Trophoblast cell (in vitro differentiated cells and primary cell): Measurements from ENCODE around the gene KCND3.

Experiments
- DNase-seq, 2 donors: peaks; one replicate each; pipeline ENCODE4 v3.0.0-alpha.2; 2016
- H2AFZ ChIP-seq: 2 replicates; pipeline ENCODE4 v1.6.1; 2013; ENCODE audit warnings: low read length, moderate library complexity, mild to moderate bottlenecking; ENCODE audit not compliant: insufficient read depth, poor library complexity
- H2AK5ac ChIP-seq: 2 replicates; pipeline ENCODE4 v1.6.1; 2013; ENCODE audit warnings: mild to moderate bottlenecking, low read length
- H2BK120ac ChIP-seq: 2 replicates; pipeline ENCODE4 v1.6.1; 2013; ENCODE audit warnings: low read length, mild to moderate bottlenecking, moderate library complexity; ENCODE audit not compliant: insufficient read depth, poor library complexity
- H2BK12ac ChIP-seq: 2 replicates; pipeline ENCODE4 v1.6.1; 2013; ENCODE audit warnings: mild to moderate bottlenecking, low read length, moderate library complexity
- H2BK5ac ChIP-seq: 2 replicates; pipeline ENCODE4 v1.6.1; 2013; ENCODE audit warnings: low read length, low read depth, moderate library complexity, mild to moderate bottlenecking; ENCODE audit not compliant: poor library complexity
- H3K14ac ChIP-seq: 2 replicates; pipeline ENCODE4 v1.6.1; 2013; ENCODE audit warnings: mild to moderate bottlenecking, low read length
- H3K18ac ChIP-seq: 2 replicates; pipeline ENCODE4 v1.6.1; 2013; ENCODE audit warnings: mild to moderate bottlenecking, low read length
- H3K23ac ChIP-seq: 2 replicates; pipeline ENCODE4 v1.6.1; 2013; ENCODE audit warnings: low read length
- H3K27ac ChIP-seq: 2 replicates; pipeline ENCODE4 v1.5.1; 2013; ENCODE audit warnings: low read depth, mild to moderate bottlenecking, inconsistent platforms, low read length, moderate library complexity
- H3K27me3 ChIP-seq: 2 replicates; pipeline ENCODE4 v1.6.1; 2013; ENCODE audit warnings: inconsistent platforms, mild to moderate bottlenecking, low read length, moderate library complexity; ENCODE audit not compliant: insufficient read depth
- H3K36me3 ChIP-seq, 2 experiments: 1 replicate in 1 of 2; 2 replicates in 1 of 2; pipeline ENCODE4 v1.6.1; 2013; ENCODE audit warnings: low read length in 2 of 2, mild to moderate bottlenecking in 2 of 2, moderate library complexity in 1 of 2; ENCODE audit not compliant: insufficient read depth in 2 of 2, control insufficient read depth in 1 of 2
- H3K4ac ChIP-seq: 2 replicates; pipeline ENCODE4 v1.6.1; 2013; ENCODE audit warnings: low read depth, mild to moderate bottlenecking, low read length, moderate library complexity
- H3K4me1 ChIP-seq, 2 experiments: 1 replicate in 1 of 2; 2 replicates in 1 of 2; pipeline ENCODE4 v1.6.1; 2013; ENCODE audit warnings: low read length in 2 of 2, mild to moderate bottlenecking in 2 of 2, moderate library complexity in 1 of 2; ENCODE audit not compliant: insufficient read depth in 2 of 2, control insufficient read depth in 1 of 2
- H3K4me2 ChIP-seq: 2 replicates; pipeline ENCODE4 v1.6.1; 2013; ENCODE audit warnings: inconsistent platforms, mild to moderate bottlenecking, low read length, moderate library complexity
- H3K4me3 ChIP-seq: 2 replicates; pipeline ENCODE4 v1.5.1; 2013; ENCODE audit warnings: mild to moderate bottlenecking, low read depth, low read length, inconsistent platforms
- H3K79me1 ChIP-seq: one replicate; pipeline ENCODE4 v1.6.1; 2013; ENCODE audit warnings: low read length
- H3K79me2 ChIP-seq: 2 replicates; pipeline ENCODE4 v1.6.1; 2013; ENCODE audit warnings: low read length, mild to moderate bottlenecking; ENCODE audit not compliant: control insufficient read depth, insufficient read depth, poor library complexity
- H3K9ac ChIP-seq: 2 replicates; pipeline ENCODE4 v1.6.1; 2013; ENCODE audit warnings: mild to moderate bottlenecking, low read length
- H3K9me3 ChIP-seq: 2 replicates; pipeline ENCODE4 v1.6.1; 2013; ENCODE audit warnings: low read depth, mild to moderate bottlenecking, control low read depth, inconsistent platforms, low read length; ENCODE audit not compliant: insufficient read depth
- H4K12ac ChIP-seq: 2 replicates; pipeline ENCODE4 v1.6.1; 2013; ENCODE audit warnings: low read depth, mild to moderate bottlenecking, low read length, moderate library complexity
- H4K8ac ChIP-seq: 2 replicates; pipeline ENCODE4 v1.6.1; 2013; ENCODE audit warnings: low read depth, mild to moderate bottlenecking, low read length, moderate library complexity
- H4K91ac ChIP-seq: one replicate; pipeline ENCODE4 v1.6.1; 2013; ENCODE audit warnings: low read depth, mild to moderate bottlenecking, low read length, moderate library complexity
- WGBS: extraction: QIAGEN DNeasy Blood & Tissue Kit; methylation state at CpG from one replicate; pipeline ENCODE4 v1.1.7; 2013; ENCODE audit warnings: missing lambda C conversion rate; ENCODE audit not compliant: insufficient read length, insufficient coverage; ENCODE audit errors: extremely low coverage; 5-methylcytosine and 5-hydroxymethylcytosine counted together

Gene KCND3

DNA sequence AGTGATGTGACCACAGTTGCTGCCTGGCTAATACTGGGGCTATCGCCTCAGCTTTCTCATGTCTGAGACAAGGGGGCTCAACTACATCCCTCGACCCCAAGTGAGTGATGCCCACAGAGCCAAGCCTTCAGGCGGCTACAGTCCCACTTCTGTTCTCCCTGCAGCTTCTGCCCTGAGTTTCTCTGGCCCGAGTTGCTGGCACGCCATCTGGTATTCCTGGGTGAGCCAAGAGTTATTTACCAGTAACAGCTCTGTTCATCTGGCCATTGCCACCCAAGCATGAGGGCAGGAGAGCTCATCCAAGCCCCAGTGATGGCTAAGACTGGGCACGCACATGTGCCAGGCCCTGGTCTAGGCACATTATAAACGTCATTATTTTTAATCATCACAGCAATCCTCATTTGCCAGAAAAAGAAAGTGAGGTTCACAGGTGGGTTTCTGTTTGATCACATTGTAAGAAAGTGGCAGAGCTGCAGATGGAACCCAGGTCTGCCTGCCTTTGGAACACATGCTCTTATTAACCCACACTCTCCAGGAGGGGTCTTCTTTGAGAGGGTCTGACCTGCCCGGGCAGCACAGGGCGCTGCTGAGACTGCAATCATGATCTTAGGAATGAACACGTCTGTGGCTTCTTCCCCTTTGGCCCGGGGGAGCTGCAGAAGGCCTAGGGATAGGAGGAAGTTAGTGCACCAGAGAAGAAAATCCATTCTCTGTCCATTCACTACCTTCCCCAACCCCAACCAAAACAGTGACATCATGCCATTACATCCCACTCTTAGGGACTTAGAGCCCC lies 27.5 kb downstream of the KCND3 start:
- DNase-seq, result no peak
- Histone ChIP-seq H4K91ac (no peak overlapping the region), H4K12ac (no peak overlapping the region), H3K79me1 (no peaks in the 10 kb centered on the region), H3K27me3 (no peaks in the 10 kb centered on the region), H2BK12ac (no peak overlapping the region), H3K4me2 (no peak overlapping the region), H3K14ac (no peak overlapping the region), H2AFZ (no peak overlapping the region), H2BK120ac (no peak overlapping the region), H3K9ac (no peak overlapping the region), H2BK5ac (no peak overlapping the region), H4K8ac (no peak overlapping the region), H3K79me2 (no peaks in the 10 kb centered on the region), H3K36me3 (no peaks in the 10 kb centered on the region), H3K4ac (no peak overlapping the region), H3K18ac (no peak overlapping the region), H3K9me3 (no peaks in the 10 kb centered on the region), H3K23ac (no peak overlapping the region), H2AK5ac (no peak overlapping the region), H3K27ac (no peak overlapping the region), H3K4me1 (no peaks in the 10 kb centered on the region), H3K4me3 (no peak overlapping the region)
- WGBS, result no CpG with 5 or more reads among the region's 11 CpGs

- Histone ChIP-seq H3K14ac (no peak overlapping the region), H2BK5ac (no peak overlapping the region)
- no CpG with 5 or more reads among the region's 8 CpGs for WGBS
These were observed 28.5 kb downstream of the KCND3 start for GRCh38 chr1:111961016-111961415.

DNA sequence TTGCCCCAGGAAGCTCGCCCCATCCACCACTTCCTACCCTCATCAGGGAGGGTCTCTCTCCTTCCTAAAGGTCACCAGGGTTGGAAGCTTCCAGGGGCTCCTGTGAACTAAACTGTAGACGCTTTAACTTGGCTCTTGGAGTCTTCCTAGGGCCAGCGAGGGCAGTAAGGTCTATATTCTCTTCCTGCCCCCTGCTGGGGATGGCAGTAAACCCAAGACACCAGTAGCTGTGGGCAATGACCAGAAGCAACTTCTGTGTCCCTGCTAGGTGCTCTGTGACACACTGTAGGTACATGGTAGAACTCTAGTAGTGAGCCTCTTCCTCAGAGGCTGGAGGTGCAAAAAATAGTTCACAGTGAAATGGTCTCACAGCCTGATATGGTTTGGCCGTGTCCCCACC lies 30.0 kb downstream of the KCND3 start:
- WGBS, result no CpG with 5 or more reads among the region's 4 CpGs
- Histone ChIP-seq H3K27me3 (no peaks in the 10 kb centered on the region), H2BK120ac (no peak overlapping the region)

More at GRCh38 chr1:111961016-111961415, 28.5 kb downstream of the KCND3 start:
- Histone ChIP-seq H3K9me3 (no peaks in the 10 kb centered on the region), H3K27ac (no peak overlapping the region), H3K27me3 (no peaks in the 10 kb centered on the region), H3K23ac (no peak overlapping the region), H3K4me2 (no peak overlapping the region), H3K18ac (no peak overlapping the region), H4K91ac (no peak overlapping the region), H2AK5ac (no peak overlapping the region), H3K4ac (no peak overlapping the region), H3K79me1 (no peaks in the 10 kb centered on the region), H2BK12ac (no peak overlapping the region), H4K8ac (no peak overlapping the region), H3K36me3 (no peaks in the 10 kb centered on the region), H2BK120ac (no peak overlapping the region), H3K79me2 (no peaks in the 10 kb centered on the region), H2AFZ (no peak overlapping the region), H4K12ac (no peak overlapping the region), H3K4me3 (no peak overlapping the region), H3K4me1 (no peaks in the 10 kb centered on the region), H3K9ac (no peak overlapping the region)
- DNase-seq, result no peak

GRCh38 chr1:111958851-111959250 lies 30.6 kb downstream of the KCND3 start:
- no peaks in the 10 kb centered on the region for H3K4me1 ChIP-seq
- H2BK12ac ChIP-seq, result no peak overlapping the region
- H3K4ac ChIP-seq, result no peak overlapping the region
- H2BK5ac ChIP-seq, result no peak overlapping the region
- H3K79me1 ChIP-seq, result no peaks in the 10 kb centered on the region
- no peak overlapping the region for H3K23ac ChIP-seq
- H3K79me2 ChIP-seq, result no peaks in the 10 kb centered on the region
- no peak overlapping the region for H3K9ac ChIP-seq
- H3K18ac ChIP-seq, result no peak overlapping the region
- H3K27ac ChIP-seq, result no peak overlapping the region
- H3K4me2 ChIP-seq, result no peak overlapping the region
- DNase-seq, result no peak
- H4K91ac ChIP-seq, result no peak overlapping the region
- H3K14ac ChIP-seq, result no peak overlapping the region
- H2AFZ ChIP-seq, result no peak overlapping the region
- H2AK5ac ChIP-seq, result no peak overlapping the region
- no peaks in the 10 kb centered on the region for H3K36me3 ChIP-seq
- H3K4me3 ChIP-seq, result no peak overlapping the region
- no CpG with 5 or more reads among the region's 6 CpGs for WGBS
- H2BK120ac ChIP-seq, result no peak overlapping the region
- H4K12ac ChIP-seq, result no peak overlapping the region
- H4K8ac ChIP-seq, result no peak overlapping the region
- no peaks in the 10 kb centered on the region for H3K9me3 ChIP-seq
- no peaks in the 10 kb centered on the region for H3K27me3 ChIP-seq

More for the DNA sequence above, 30.0 kb downstream of the KCND3 start:
- Histone ChIP-seq H2BK12ac (no peak overlapping the region), H3K9ac (no peak overlapping the region), H3K4me2 (no peak overlapping the region), H2BK5ac (no peak overlapping the region), H3K9me3 (no peaks in the 10 kb centered on the region), H3K79me2 (no peaks in the 10 kb centered on the region), H3K4ac (no peak overlapping the region), H2AK5ac (no peak overlapping the region), H3K27ac (no peak overlapping the region), H3K18ac (no peak overlapping the region), H3K4me3 (no peak overlapping the region), H3K23ac (no peak overlapping the region), H2AFZ (no peak overlapping the region), H3K14ac (no peak overlapping the region), H4K91ac (no peak overlapping the region), H3K36me3 (no peaks in the 10 kb centered on the region), H3K4me1 (no peaks in the 10 kb centered on the region), H4K8ac (no peak overlapping the region), H3K79me1 (no peaks in the 10 kb centered on the region), H4K12ac (no peak overlapping the region)
- no peak for DNase-seq
